ENCODE data around the gene CAVIN4.
A peak's percentile ranks its signal among the peaks of the same experiment; 100 is the strongest.

Gene CAVIN4

GRCh38 chr9:100589582-100589981 lies 11.7 kb downstream of the CAVIN4 start:
- Histone ChIP-seq H3K4me3 (no peak overlapping the region), H3K27ac (no peak overlapping the region)
- TF ChIP-seq CTCF (IDR thresholded peaks at IDR 0.05) = no peak
- DNase-seq (ENCODE audit: low spot score) = no peak

- Histone ChIP-seq H3K27ac (no peak overlapping the region), H3K4me3 (no peak overlapping the region)
- no peak for DNase-seq (ENCODE audit: low spot score)
- TF ChIP-seq CTCF (IDR thresholded peaks at IDR 0.05) = no peak
These were observed 12.6 kb downstream of the CAVIN4 start for GRCh38 chr9:100590481-100590880.

GRCh38 chr9:100591139-100591538 lies 13.3 kb downstream of the CAVIN4 start:
- no peak for DNase-seq (ENCODE audit: low spot score)
- no peak overlapping the region for H3K4me3 ChIP-seq
- TF ChIP-seq CTCF (IDR thresholded peaks at IDR 0.05) = no peak
- H3K27ac ChIP-seq = no peak overlapping the region

- H3K27ac ChIP-seq = no peak overlapping the region
- H3K4me3 ChIP-seq = no peak overlapping the region
- TF ChIP-seq CTCF (IDR thresholded peaks at IDR 0.05) = no peak
- DNase-seq (ENCODE audit: low spot score) = no peak
These were observed 13.9 kb downstream of the CAVIN4 start for GRCh38 chr9:100591639-100592412.

GRCh38 chr9:100595391-100596199 lies 17.7 kb downstream of the CAVIN4 start:
- Histone ChIP-seq H3K27ac (no peak overlapping the region), H3K4me3 (no peak overlapping the region)
- TF ChIP-seq CTCF (IDR thresholded peaks at IDR 0.05) = peak; percentile 79
- DNase-seq (ENCODE audit: low spot score) = no peak

- Histone ChIP-seq H3K4me3 (no peak overlapping the region), H3K27ac (no peak overlapping the region)
- DNase-seq (ENCODE audit: low spot score) = no peak
- no peak for TF ChIP-seq CTCF (IDR thresholded peaks at IDR 0.05)
These were observed 19.4 kb downstream of the CAVIN4 start for GRCh38 chr9:100597236-100597635.

Measured in coronary artery (tissue), 2 donors.